ENCODE results near the gene GJB3. TPM values are rescaled to one million over a fixed set of nuclear protein-coding genes. Genes with fewer than 3 reads are reported as not detected.

Gene GJB3
- total RNA-seq, 1 experiment from 2014 or later: 0.96 TPM

DNA sequence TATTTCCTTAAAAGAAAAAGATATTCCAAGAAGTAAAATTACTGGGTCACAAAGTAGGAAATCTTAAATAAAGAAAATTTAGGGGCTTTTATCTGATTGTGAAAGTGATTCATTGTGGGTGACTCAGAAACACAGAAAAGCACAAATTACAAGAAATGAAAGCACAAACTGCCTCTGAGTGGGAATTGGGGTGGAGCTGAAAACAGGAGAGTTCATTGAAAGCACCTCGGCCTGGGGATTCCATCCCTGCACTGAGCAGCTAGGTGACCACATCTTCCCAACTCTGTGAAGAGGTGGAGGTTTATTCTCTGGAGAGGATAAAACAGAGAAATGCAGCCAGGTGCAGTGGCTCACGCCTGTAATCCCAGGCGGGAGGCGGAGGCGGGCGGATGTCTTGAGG is 19.2 kb downstream of the GJB3 start:
- Mint-ChIP-seq H3K27me3 (ENCODE audit: low read depth) (peaks cover 5% of the 10 kb centered on the region), H3K4me3 (no peak overlapping the region), H3K36me3 (ENCODE audit: insufficient read depth in 1 of 3, low read depth in 3 of 3) (no peaks in the 10 kb centered on the region), H3K4me1 (peaks cover 12 to 14% of the 10 kb centered on the region in 2 experiments), H3K9me3 (no peaks in the 10 kb centered on the region; a peak in 3 of 5 replicates), H3K27ac (no peak overlapping the region)
- Histone ChIP-seq H3K23ac (ENCODE audit: insufficient read length, low read depth, low read length) (no peak overlapping the region), H3K9me3 (ENCODE audit: control insufficient read depth, low read depth, low read length) (no peaks in the 10 kb centered on the region), H2AFZ (ENCODE audit: low read length) (no peak overlapping the region), H2BK20ac (ENCODE audit: low read depth, low read length, poor library complexity, severe bottlenecking) (no peak overlapping the region), H3K27ac (ENCODE audit: insufficient read length, low read depth, low read length) (no peak overlapping the region), H3K4ac (ENCODE audit: low read depth, low read length) (no peak overlapping the region), H2BK15ac (ENCODE audit: low read depth, low read length) (no peak overlapping the region), H4K91ac (ENCODE audit: insufficient read length, low read depth, low read length) (no peak overlapping the region), H2BK120ac (ENCODE audit: low read depth, low read length, poor library complexity, severe bottlenecking) (no peak overlapping the region), H3K23me2 (ENCODE audit: insufficient read length, low read depth, low read length, poor library complexity, severe bottlenecking) (no peaks in the 10 kb centered on the region), H4K8ac (replicated peaks; ENCODE audit: insufficient read length, low read depth, low read length) (no peak overlapping the region), H3K79me1 (ENCODE audit: insufficient read depth, low read depth, low read length, poor library complexity, severe bottlenecking) (no peaks in the 10 kb centered on the region), H3K56ac (ENCODE audit: insufficient read length, low read depth, low read length) (no peak overlapping the region), H3T11ph (ENCODE audit: low read length) (no peak overlapping the region), H3K4me2 (ENCODE audit: insufficient read depth, insufficient read length, low read length) (no peak overlapping the region), H4K20me1 (ENCODE audit: control insufficient read depth, insufficient read depth, insufficient read length) (no peaks in the 10 kb centered on the region), H3K14ac (ENCODE audit: insufficient read depth, low read length) (no peak overlapping the region), H4K5ac (ENCODE audit: insufficient read length, low read depth, low read length) (no peak overlapping the region), H3K18ac (ENCODE audit: insufficient read length, low read depth, low read length) (no peak overlapping the region), H3K9ac (ENCODE audit: extremely low read depth, insufficient read length, low read length) (no peak overlapping the region), H2BK12ac (ENCODE audit: insufficient read length, low read depth, low read length) (no peak overlapping the region), H3K79me2 (ENCODE audit: insufficient read depth, low read length) (no peaks in the 10 kb centered on the region), H2AK5ac (ENCODE audit: insufficient read length, low read length) (no peak overlapping the region), H3K27me3 (ENCODE audit: insufficient read depth, low read length) (no peaks in the 10 kb centered on the region), H2BK5ac (ENCODE audit: insufficient read length, low read length) (no peak overlapping the region), H3K4me1 (ENCODE audit: insufficient read depth, low read length) (no peaks in the 10 kb centered on the region; the same call in 1 of the 2 replicates)
- TF ChIP-seq, protein P1, sequence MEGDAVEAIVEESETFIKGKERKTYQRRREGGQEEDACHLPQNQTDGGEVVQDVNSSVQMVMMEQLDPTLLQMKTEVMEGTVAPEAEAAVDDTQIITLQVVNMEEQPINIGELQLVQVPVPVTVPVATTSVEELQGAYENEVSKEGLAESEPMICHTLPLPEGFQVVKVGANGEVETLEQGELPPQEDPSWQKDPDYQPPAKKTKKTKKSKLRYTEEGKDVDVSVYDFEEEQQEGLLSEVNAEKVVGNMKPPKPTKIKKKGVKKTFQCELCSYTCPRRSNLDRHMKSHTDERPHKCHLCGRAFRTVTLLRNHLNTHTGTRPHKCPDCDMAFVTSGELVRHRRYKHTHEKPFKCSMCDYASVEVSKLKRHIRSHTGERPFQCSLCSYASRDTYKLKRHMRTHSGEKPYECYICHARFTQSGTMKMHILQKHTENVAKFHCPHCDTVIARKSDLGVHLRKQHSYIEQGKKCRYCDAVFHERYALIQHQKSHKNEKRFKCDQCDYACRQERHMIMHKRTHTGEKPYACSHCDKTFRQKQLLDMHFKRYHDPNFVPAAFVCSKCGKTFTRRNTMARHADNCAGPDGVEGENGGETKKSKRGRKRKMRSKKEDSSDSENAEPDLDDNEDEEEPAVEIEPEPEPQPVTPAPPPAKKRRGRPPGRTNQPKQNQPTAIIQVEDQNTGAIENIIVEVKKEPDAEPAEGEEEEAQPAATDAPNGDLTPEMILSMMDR (conservative IDR thresholded peaks at IDR 0.05): no peak
- no peak for DNase-seq
- no CpG with 5 or more reads among the region's 6 CpGs for WGBS (ENCODE audit: extremely low coverage, insufficient read length, low lambda C conversion rate)
